Kidney epithelial cell (primary cell): Measurements from ENCODE around the gene USHBP1. TPM values are rescaled to one million over a fixed set of nuclear protein-coding genes. Genes with fewer than 3 reads are reported as not detected.

Source experiments
- DNase-seq: peaks from one replicate; pipeline ENCODE4 v3.0.0-alpha.2; 2010; ENCODE audit warnings: low read depth
- H3K27me3 ChIP-seq: 2 replicates; pipeline ENCODE4 v1.6.0; 2011; ENCODE audit warnings: low read length; ENCODE audit not compliant: control insufficient read depth, insufficient read depth
- H3K36me3 ChIP-seq: 2 replicates; pipeline ENCODE4 v1.5.1; 2011; ENCODE audit warnings: low read length; ENCODE audit not compliant: control insufficient read depth, insufficient read depth
- H3K4me3 ChIP-seq: 2 replicates; pipeline ENCODE4 v1.5.1; 2011; ENCODE audit warnings: low read depth, mild to moderate bottlenecking, control low read depth, low read length
- total RNA-seq: library from RNA; depleted of rRNA; stranded (reverse); fragments of >200 nt; gene quantifications from 2 replicates; pipeline ENCODE4 v1.2.3, GENCODE V29; 2015
- TF ChIP-seq, protein P1 (sequence below): IDR thresholded peaks from 2 replicates; pipeline ENCODE4 v1.5.1; 2011; ENCODE audit warnings: mild to moderate bottlenecking, moderate library complexity, low read length, control low read depth, inconsistent platforms; ENCODE audit not compliant: insufficient read depth, poor library complexity, severe bottlenecking

The USHBP1 gene
- total RNA-seq, 1 donor from 2014 or later, result 0.29 TPM

DNA sequence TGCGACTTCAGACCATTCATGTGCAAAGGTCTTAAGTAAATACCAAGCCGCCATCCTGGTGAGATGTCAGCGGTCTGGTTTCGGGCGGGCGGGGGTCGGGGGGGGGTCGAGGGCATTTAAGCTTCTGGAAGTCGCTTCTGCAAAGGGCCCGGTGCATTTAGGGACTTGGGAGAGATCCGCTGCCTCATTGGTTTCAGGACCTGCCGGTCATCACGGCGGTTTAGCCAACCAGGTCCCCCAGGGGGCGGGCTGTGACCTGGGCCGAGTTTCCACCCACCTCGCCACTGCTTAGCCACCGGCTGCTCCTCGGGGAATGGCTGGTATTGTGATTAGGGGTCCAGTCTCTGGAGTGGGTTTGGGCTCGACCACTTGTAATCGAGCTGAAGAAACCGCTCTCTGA is 24.9 kb upstream of the USHBP1 start:
- TF ChIP-seq, protein P1, sequence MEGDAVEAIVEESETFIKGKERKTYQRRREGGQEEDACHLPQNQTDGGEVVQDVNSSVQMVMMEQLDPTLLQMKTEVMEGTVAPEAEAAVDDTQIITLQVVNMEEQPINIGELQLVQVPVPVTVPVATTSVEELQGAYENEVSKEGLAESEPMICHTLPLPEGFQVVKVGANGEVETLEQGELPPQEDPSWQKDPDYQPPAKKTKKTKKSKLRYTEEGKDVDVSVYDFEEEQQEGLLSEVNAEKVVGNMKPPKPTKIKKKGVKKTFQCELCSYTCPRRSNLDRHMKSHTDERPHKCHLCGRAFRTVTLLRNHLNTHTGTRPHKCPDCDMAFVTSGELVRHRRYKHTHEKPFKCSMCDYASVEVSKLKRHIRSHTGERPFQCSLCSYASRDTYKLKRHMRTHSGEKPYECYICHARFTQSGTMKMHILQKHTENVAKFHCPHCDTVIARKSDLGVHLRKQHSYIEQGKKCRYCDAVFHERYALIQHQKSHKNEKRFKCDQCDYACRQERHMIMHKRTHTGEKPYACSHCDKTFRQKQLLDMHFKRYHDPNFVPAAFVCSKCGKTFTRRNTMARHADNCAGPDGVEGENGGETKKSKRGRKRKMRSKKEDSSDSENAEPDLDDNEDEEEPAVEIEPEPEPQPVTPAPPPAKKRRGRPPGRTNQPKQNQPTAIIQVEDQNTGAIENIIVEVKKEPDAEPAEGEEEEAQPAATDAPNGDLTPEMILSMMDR, result no peak
- peak; percentile 67 for DNase-seq
- no peak overlapping the region for H3K4me3 ChIP-seq
- no peaks in the 10 kb centered on the region for H3K27me3 ChIP-seq
- no peaks in the 10 kb centered on the region for H3K36me3 ChIP-seq

DNA sequence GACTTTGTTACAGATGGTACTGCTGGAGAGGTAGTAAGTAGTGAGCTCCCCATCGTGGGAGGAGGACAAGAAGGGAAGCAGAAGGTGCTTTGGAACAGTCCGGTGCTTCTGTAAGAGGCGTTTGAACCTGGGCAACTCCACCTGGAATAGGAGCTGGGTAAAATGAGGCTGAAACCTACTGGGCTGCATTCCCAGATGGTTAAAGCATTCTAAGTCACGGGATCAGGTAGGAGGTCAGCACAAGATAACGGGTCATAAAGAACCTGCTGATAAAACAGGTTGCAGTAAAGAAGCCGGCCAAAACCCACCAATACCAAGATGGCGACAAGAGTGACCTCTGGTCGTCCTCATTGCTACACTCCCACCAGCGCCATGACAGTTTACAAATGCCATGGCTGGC is 22.2 kb upstream of the USHBP1 start:
- TF ChIP-seq, protein P1, result no peak
- no peaks in the 10 kb centered on the region for H3K36me3 ChIP-seq
- DNase-seq, result no peak
- H3K4me3 ChIP-seq, result no peak overlapping the region
- H3K27me3 ChIP-seq, result no peaks in the 10 kb centered on the region

DNA sequence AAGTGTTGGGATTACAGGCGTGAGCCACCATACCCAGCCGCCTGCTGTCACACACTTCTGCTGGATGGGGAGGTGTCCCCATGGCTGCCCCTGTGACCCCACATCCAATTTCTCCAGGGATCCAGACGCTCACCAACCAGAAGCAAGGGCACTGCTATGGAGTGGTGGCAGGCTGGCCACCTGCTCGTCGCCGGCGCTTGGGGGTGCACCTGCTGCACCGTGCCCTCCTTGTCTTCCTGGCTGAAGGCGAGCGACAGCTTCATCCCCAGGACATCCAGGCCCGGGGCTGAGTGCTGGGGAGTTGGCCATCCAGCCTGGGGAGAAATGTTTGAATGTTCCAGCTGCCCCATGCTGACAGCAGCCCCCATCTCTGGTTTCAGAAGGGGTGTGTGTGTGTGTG is 21.7 kb upstream of the USHBP1 start:
- Histone ChIP-seq H3K27me3 (no peaks in the 10 kb centered on the region), H3K36me3 (no peaks in the 10 kb centered on the region), H3K4me3 (no peak overlapping the region)
- TF ChIP-seq, protein P1, result no peak
- DNase-seq, result no peak

DNA sequence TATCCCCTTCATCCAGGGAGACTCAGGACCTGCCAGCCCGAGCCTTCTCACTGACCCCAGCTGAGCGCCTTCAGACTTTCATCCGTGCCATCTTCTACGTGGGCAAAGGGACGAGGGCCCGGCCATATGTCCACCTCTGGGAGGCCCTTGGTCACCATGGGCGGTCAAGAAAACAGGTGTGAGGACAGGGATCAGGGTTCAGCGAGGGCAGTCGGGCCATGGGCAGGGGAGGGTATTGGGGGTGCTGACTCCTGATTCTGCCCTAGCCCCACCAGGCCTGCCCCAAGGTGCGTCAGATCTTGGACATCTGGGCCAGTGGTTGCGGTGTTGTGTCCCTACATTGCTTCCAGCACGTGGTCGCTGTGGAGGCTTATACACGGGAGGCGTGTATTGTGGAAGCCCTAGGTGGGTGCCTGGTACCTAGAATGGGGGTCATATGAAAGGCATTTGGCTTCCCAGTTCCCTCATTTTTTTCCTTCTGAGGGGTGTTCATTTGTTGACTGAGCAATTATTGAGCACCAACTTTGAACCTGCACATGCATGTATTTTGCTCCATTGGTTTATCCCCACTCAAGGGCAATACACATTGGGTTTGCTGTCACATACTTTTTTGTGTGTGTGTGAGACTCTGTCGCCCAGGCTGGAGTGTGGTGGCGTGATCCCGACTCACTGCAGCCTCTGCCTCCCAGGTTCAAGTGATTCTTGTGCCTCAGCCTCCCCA is 21.0 kb upstream of the USHBP1 start:
- TF ChIP-seq, protein P1, result no peak
- no peaks in the 10 kb centered on the region for H3K27me3 ChIP-seq
- no peak for DNase-seq

DNA sequence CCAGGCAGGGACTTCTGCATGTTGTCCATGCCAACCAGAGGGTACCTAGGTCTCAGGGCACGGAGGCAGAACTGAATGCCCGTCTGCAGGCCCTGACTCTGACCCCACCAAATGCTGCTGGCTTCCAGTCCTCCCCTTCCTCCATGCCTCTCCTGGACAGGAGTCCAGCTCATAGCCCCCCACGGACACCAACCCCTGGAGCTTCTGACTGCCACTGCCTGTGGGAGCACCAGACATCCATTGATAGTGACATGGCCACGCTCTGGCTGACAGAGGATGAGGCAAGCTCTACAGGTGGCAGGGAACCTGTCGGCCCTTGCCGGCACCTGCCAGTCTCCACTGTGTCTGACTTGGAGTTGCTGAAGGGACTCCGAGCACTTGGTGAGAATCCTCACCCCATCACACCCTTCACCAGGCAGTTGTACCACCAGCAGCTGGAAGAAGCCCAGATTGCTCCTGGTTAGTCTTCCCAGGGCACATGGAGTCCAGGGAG is 19.0 kb upstream of the USHBP1 start:
- Histone ChIP-seq H3K36me3 (no peaks in the 10 kb centered on the region), H3K4me3 (no peak overlapping the region), H3K27me3 (no peaks in the 10 kb centered on the region)
- TF ChIP-seq, protein P1, result no peak
- no peak for DNase-seq

More for the DNA sequence above, 21.0 kb upstream of the USHBP1 start:
- no peak overlapping the region for H3K4me3 ChIP-seq
- no peaks in the 10 kb centered on the region for H3K36me3 ChIP-seq
